Lung (tissue), 12 donors: ENCODE results near the gene TMEM131L. TPM values are rescaled to one million over a fixed set of nuclear protein-coding genes. Genes with fewer than 3 reads are reported as not detected.
"Not testable (repeated sequence)": the region's sequence is repeated elsewhere in the genome, so short reads cannot be mapped to it uniquely, and the experiment has no call there.

Experiments used
- ATAC-seq: fragments of 200-7000 bp; cut with Tn5 transposase; one replicate; pipeline ENCODE4 v1.9.1; 2020; ENCODE audit warnings: moderate number of reproducible peaks; ENCODE audit not compliant: insufficient read depth, low FRiP score
- DNase-seq, 3 donors: peaks; one replicate each; pipeline ENCODE4 v3.0.0-alpha.2; 2013 to 2017
- H3K27ac ChIP-seq, 2 donors: one replicate each; pipeline ENCODE4 v1.5.1; 2013; ENCODE audit warnings: mild to moderate bottlenecking in 2 of 2, moderate library complexity in 2 of 2, control low read depth in 1 of 2, inconsistent platforms in 1 of 2, low read depth in 1 of 2, low read length in 1 of 2
- H3K27me3 ChIP-seq, 3 donors: one replicate each; pipeline ENCODE4 v1.5.1; 2013; ENCODE audit warnings: low read length in 2 of 3; ENCODE audit not compliant: control insufficient read depth in 3 of 3, insufficient read depth in 3 of 3
- H3K36me3 ChIP-seq, 4 donors: one replicate each; pipeline ENCODE4 v1.5.1; 2013; ENCODE audit warnings: low read length in 4 of 4, mild to moderate bottlenecking in 1 of 4, moderate library complexity in 1 of 4; ENCODE audit not compliant: control insufficient read depth in 4 of 4, insufficient read depth in 4 of 4
- H3K4me1 ChIP-seq, 5 donors: one replicate each; pipeline ENCODE4 v1.5.1; 2013; ENCODE audit warnings: low read length in 5 of 5, mild to moderate bottlenecking in 2 of 5, moderate library complexity in 1 of 5; ENCODE audit not compliant: control insufficient read depth in 5 of 5, insufficient read depth in 5 of 5
- H3K4me3 ChIP-seq: one replicate; pipeline ENCODE4 v1.5.1; 2013; ENCODE audit warnings: mild to moderate bottlenecking, control low read depth, moderate library complexity
- H3K9ac ChIP-seq, 2 donors: one replicate each; pipeline ENCODE4 v1.5.1; 2013; ENCODE audit warnings: low read length in 2 of 2, control low read depth in 1 of 2; ENCODE audit not compliant: insufficient read depth in 1 of 2
- H3K9me3 ChIP-seq, 4 donors: one replicate each; pipeline ENCODE4 v1.5.1; 2013; ENCODE audit warnings: low read length in 3 of 4, mild to moderate bottlenecking in 1 of 4, moderate library complexity in 1 of 4; ENCODE audit not compliant: control insufficient read depth in 4 of 4, insufficient read depth in 3 of 4
- CTCF ChIP-seq: IDR thresholded peaks from 2 replicates; pipeline ENCODE4 v1.5.1; 2012; ENCODE audit warnings: mild to moderate bottlenecking; ENCODE audit errors: control extremely low read depth, extremely low read depth
- WGBS, 2 donors: extraction: QIAGEN DNeasy Blood & Tissue Kit; methylation state at CpG; one replicate each; pipeline ENCODE4 v1.1.7; 2013; 5-methylcytosine and 5-hydroxymethylcytosine counted together
- polyA plus RNA-seq, 2 donors: library from polyadenylated mRNA; stranded (reverse); fragments of 200-250 nt; gene quantifications; one replicate each; pipeline ENCODE4 v1.2.1, GENCODE V29; 2013
- total RNA-seq, 2 donors: library from RNA; depleted of rRNA in 1 of 2; stranded (reverse); fragments of >200 nt in 1 of 2; gene quantifications; one replicate each; pipeline ENCODE4 v1.2.1, GENCODE V29; 2014 to 2021
- donor health status: control.
- donor health status: control.
- donor health status: Bipolar disorder and iron deficiency.
- donor health status: healthy.
- donor health status: DM: yes; HTN: yes; CAD: no.

The TMEM131L gene
- total and polyA plus RNA-seq, 4 donors = 2.9 to 40.6 (median 11.8) TPM

GRCh38 chr4:153661908-153662307, 195.7 kb downstream of the TMEM131L start:
- no peak overlapping the region for H3K9ac ChIP-seq
- H3K36me3 ChIP-seq = no peaks in the 10 kb centered on the region
- H3K27me3 ChIP-seq = no peaks in the 10 kb centered on the region
- 57 to 73% methylated on average over 1 of the region's 1 CpG for WGBS, 2 donors
- H3K4me1 ChIP-seq = peaks cover 0 to 8% (median 6%) of the 10 kb centered on the region in 5 donors
- TF ChIP-seq CTCF = no peak
- no peak overlapping the region for H3K4me3 ChIP-seq
- ATAC-seq (peak; percentile 77), DNase-seq (peak in 2 of 3 donors; percentile 60 to 83)
- peaks cover 0 to 6% (median 0%) of the 10 kb centered on the region in 4 donors for H3K9me3 ChIP-seq
- H3K27ac ChIP-seq = no peak overlapping the region

GRCh38 chr4:153663667-153664066, 197.5 kb downstream of the TMEM131L start:
- H3K27ac ChIP-seq = no peak overlapping the region
- TF ChIP-seq CTCF = no peak
- WGBS, 2 donors = 85 to 91% methylated on average over 1 of the region's 1 CpG
- no peak overlapping the region for H3K9ac ChIP-seq
- DNase-seq = no peak
- no peak overlapping the region for H3K4me3 ChIP-seq
- no peaks in the 10 kb centered on the region for H3K27me3 ChIP-seq
- peaks cover 0 to 6% (median 0%) of the 10 kb centered on the region in 4 donors for H3K9me3 ChIP-seq
- no peak for ATAC-seq
- H3K4me1 ChIP-seq = peaks cover 0 to 8% (median 6%) of the 10 kb centered on the region in 5 donors
- no peaks in the 10 kb centered on the region for H3K36me3 ChIP-seq

GRCh38 chr4:153666505-153666904, 200.3 kb downstream of the TMEM131L start:
- H3K9ac ChIP-seq, H3K27me3 ChIP-seq, H3K9me3 ChIP-seq, H3K4me1 ChIP-seq, H3K36me3 ChIP-seq, ATAC-seq, H3K27ac ChIP-seq, H3K4me3 ChIP-seq, DNase-seq: not testable (repeated sequence)
- WGBS, 2 donors = 70 to 86% methylated on average over 1 of the region's 1 CpG

GRCh38 chr4:153668647-153669046, 202.5 kb downstream of the TMEM131L start:
- no peaks in the 10 kb centered on the region for H3K4me1 ChIP-seq
- no peak for DNase-seq
- TF ChIP-seq CTCF = no peak
- H3K27me3 ChIP-seq = no peaks in the 10 kb centered on the region
- H3K9ac ChIP-seq = no peak overlapping the region
- no peak for ATAC-seq
- 71 to 75% methylated on average over 2 of the region's 2 CpGs for WGBS, 2 donors
- no peak overlapping the region for H3K27ac ChIP-seq
- H3K9me3 ChIP-seq = no peaks in the 10 kb centered on the region
- H3K4me3 ChIP-seq = no peak overlapping the region
- no peaks in the 10 kb centered on the region for H3K36me3 ChIP-seq
